Gastrocnemius medialis (tissue), 4 donors: ENCODE data around the gene CRHR1.

ENCODE experiments used
- CTCF ChIP-seq, 5 experiments: fragments of 450-650 bp in 3 of 5; fragments of 200-600 bp in 2 of 5; sonication (generic) in 2 of 5; IDR thresholded peaks in 4 of 5; conservative IDR thresholded peaks in 1 of 5; 1 replicate in 4 of 5; 2 replicates in 1 of 5; pipeline ENCODE4 v1.5.1; 2016 to 2019; ENCODE audit warnings: antibody characterized with exemption in 5 of 5, mild to moderate bottlenecking in 3 of 5, moderate library complexity in 3 of 5
- POLR2A ChIP-seq, 2 donors: fragments of 450-650 bp; IDR thresholded peaks; one replicate each; pipeline ENCODE4 v1.6.1; 2017; ENCODE audit warnings: antibody characterized with exemption in 2 of 2, mild to moderate bottlenecking in 2 of 2, moderate library complexity in 2 of 2

DNA sequence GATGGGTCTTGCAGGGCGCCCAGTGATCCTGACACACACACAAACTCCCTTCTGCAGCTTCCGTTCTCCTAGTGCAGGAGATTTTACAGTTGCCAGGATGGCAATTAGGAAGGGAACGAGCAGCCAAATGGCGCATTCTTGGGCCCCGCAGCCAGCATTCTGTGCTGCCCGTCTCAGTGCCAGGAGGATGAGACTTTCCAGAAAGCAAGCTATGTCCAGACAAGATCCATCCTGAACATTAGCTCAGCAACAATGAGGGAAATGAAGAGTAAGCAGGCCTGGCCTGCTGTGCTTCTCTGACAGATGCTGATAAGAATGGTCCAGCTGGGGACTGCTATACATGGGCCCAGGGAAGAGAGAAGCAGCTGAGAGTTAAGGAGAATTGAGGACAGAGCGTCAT is 77.0 kb downstream of the CRHR1 start:
- no peak for TF ChIP-seq CTCF (IDR thresholded peaks at IDR 0.05 in 4 of 5, conservative IDR thresholded peaks at IDR 0.05 in 1 of 5)
- TF ChIP-seq POLR2A (IDR thresholded peaks at IDR 0.05): no peak
